Fibroblast of skin of left biceps (primary cell): ENCODE data around the gene SORT1.
"Not testable (repeated sequence)": the region's sequence is repeated elsewhere in the genome, so short reads cannot be mapped to it uniquely, and the experiment has no call there.

Source experiments
- DNase-seq, 2 experiments: peaks; one replicate each; pipeline ENCODE4 v3.0.0-alpha.2; 2013; ENCODE audit warnings: low read depth in 2 of 2

Gene SORT1

GRCh38 chr1:109396871-109397580, 692 bp downstream of the SORT1 start:
- DNase-seq, result no peak

GRCh38 chr1:109396513-109396839, 1.2 kb downstream of the SORT1 start:
- no peak for DNase-seq

GRCh38 chr1:109395602-109396512, 1.9 kb downstream of the SORT1 start:
- DNase-seq, result no peak

GRCh38 chr1:109395282-109395599, 2.5 kb downstream of the SORT1 start:
- not testable (repeated sequence) for DNase-seq

GRCh38 chr1:109394591-109395281, 3.0 kb downstream of the SORT1 start:
- DNase-seq, result no peak

GRCh38 chr1:109393617-109394233, 4.0 kb downstream of the SORT1 start:
- DNase-seq, result no peak

- no peak for DNase-seq
Measured at GRCh38 chr1:109392788-109393616, 4.7 kb downstream of the SORT1 start.

- no peak for DNase-seq
Measured at GRCh38 chr1:109392037-109392787, 5.5 kb downstream of the SORT1 start.

- no peak for DNase-seq
Measured at GRCh38 chr1:109391626-109392025, 6.1 kb downstream of the SORT1 start.

- no peak for DNase-seq
Measured at GRCh38 chr1:109391157-109391556, 6.6 kb downstream of the SORT1 start.

GRCh38 chr1:109389638-109390341, 7.9 kb downstream of the SORT1 start:
- DNase-seq, result no peak

- no peak for DNase-seq
Measured at GRCh38 chr1:109388884-109389637, 8.7 kb downstream of the SORT1 start.

GRCh38 chr1:109388208-109388711, 9.5 kb downstream of the SORT1 start:
- no peak for DNase-seq

GRCh38 chr1:109386054-109386717, 11.5 kb downstream of the SORT1 start:
- no peak for DNase-seq

- DNase-seq, result no peak
Measured at GRCh38 chr1:109385417-109385816, 12.3 kb downstream of the SORT1 start.

GRCh38 chr1:109383854-109384253, 13.9 kb downstream of the SORT1 start:
- DNase-seq, result no peak

- no peak for DNase-seq
Measured at GRCh38 chr1:109383087-109383779, 14.5 kb downstream of the SORT1 start.

GRCh38 chr1:109381573-109381972, 16.1 kb downstream of the SORT1 start:
- DNase-seq, result no peak
